ENCODE data around the gene FAM114A1.
"Not testable (repeated sequence)": the region's sequence is repeated elsewhere in the genome, so short reads cannot be mapped to it uniquely, and the experiment has no call there.

The FAM114A1 gene

GRCh38 chr4:38979081-38979480 lies 111.5 kb downstream of the FAM114A1 start:
- no peak for FAIRE-seq

- FAIRE-seq: no peak
Measured at GRCh38 chr4:38979511-38980230, 112.1 kb downstream of the FAM114A1 start.

GRCh38 chr4:38980903-38981676 lies 113.5 kb downstream of the FAM114A1 start:
- FAIRE-seq: peak; percentile 57

GRCh38 chr4:38982361-38983095 lies 114.9 kb downstream of the FAM114A1 start:
- FAIRE-seq: no peak

GRCh38 chr4:38983291-38983690 lies 115.7 kb downstream of the FAM114A1 start:
- no peak for FAIRE-seq

GRCh38 chr4:38983787-38984598 lies 116.4 kb downstream of the FAM114A1 start:
- no peak for FAIRE-seq

- FAIRE-seq: no peak
Measured at GRCh38 chr4:38985410-38986100, 117.9 kb downstream of the FAM114A1 start.

- FAIRE-seq: no peak
Measured at GRCh38 chr4:38987491-38987890, 119.9 kb downstream of the FAM114A1 start.

GRCh38 chr4:38988353-38988752 lies 120.7 kb downstream of the FAM114A1 start:
- not testable (repeated sequence) for FAIRE-seq

- no peak for FAIRE-seq
Measured at GRCh38 chr4:38989487-38989886, 121.9 kb downstream of the FAM114A1 start.

GRCh38 chr4:38990241-38990640 lies 122.6 kb downstream of the FAM114A1 start:
- no peak for FAIRE-seq

GRCh38 chr4:38993683-38994082 lies 126.1 kb downstream of the FAM114A1 start:
- FAIRE-seq: no peak

GRCh38 chr4:38994135-38994534 lies 126.5 kb downstream of the FAM114A1 start:
- no peak for FAIRE-seq

Measured in endometrium (tissue), 2 donors.